ENCODE data around the gene SEMA4C. TPM values are rescaled to one million over a fixed set of nuclear protein-coding genes. Genes with fewer than 3 reads are reported as not detected.

SEMA4C gene
- total and polyA plus RNA-seq, 2 of the 4 experiments (the other 2 are of a cell fraction): 15.8 to 24.3 TPM

- no peak overlapping the region for H2BK120ac ChIP-seq (ENCODE audit: low read depth, low read length)
- no peak overlapping the region for H3K18ac ChIP-seq (ENCODE audit: low read depth, low read length)
- H2AFZ ChIP-seq (replicated peaks; ENCODE audit: low read length, poor library complexity): no peak overlapping the region
- in situ Hi-C loops (cut with MboI; ENCODE audit: low sequenced_read_pairs) (no loop called here), intact Hi-C loops (cut with micrococcal nuclease) (no loop called here), dilution Hi-C loops (cut with HindIII; ENCODE audit: low sequenced_read_pairs, unreplicated experiment) (no loop called here)
- no peak overlapping the region for H3K27ac ChIP-seq (ENCODE audit: insufficient read depth, low read length)
- H4K8ac ChIP-seq (ENCODE audit: low read depth in 2 of 2, low read length in 2 of 2): no peak overlapping the region
- no peak overlapping the region for H3K9ac ChIP-seq (ENCODE audit: low read depth, low read length)
- H2BK20ac ChIP-seq (ENCODE audit: low read depth, low read length): no peak overlapping the region
- no peak overlapping the region for H2AK9ac ChIP-seq (replicated peaks; ENCODE audit: low read depth, low read length, poor library complexity)
- DNase-seq (no peak), ATAC-seq (ENCODE audit: low read depth) (no peak)
- H2AK5ac ChIP-seq (ENCODE audit: low read depth, low read length): no peak overlapping the region
- no peak overlapping the region for H4K91ac ChIP-seq (ENCODE audit: insufficient read depth, low read depth, low read length)
- ChIA-PET POLR2A (ENCODE audit: unreplicated experiment) (no interaction called here), CTCF (no interaction called here)
- BruUV-seq (replicated peaks): no TSS peak
- WGBS, 2 experiments (ENCODE audit: extremely low coverage in 2 of 2, insufficient read length in 1 of 2): 81% methylated on average over 4 of the region's 7 CpGs; no CpG with 5 or more reads in 1 of the 2 experiments
- no peaks in the 10 kb centered on the region for H3K9me1 ChIP-seq (ENCODE audit: insufficient read depth, low read length)
- no peak overlapping the region for H4K5ac ChIP-seq (ENCODE audit: low read depth, low read length)
- no peaks in the 10 kb centered on the region for H3K36me3 ChIP-seq (ENCODE audit: control insufficient read depth, insufficient read depth, low read length)
- H3K23ac ChIP-seq (ENCODE audit: low read depth, low read length): no peak overlapping the region
- no peaks in the 10 kb centered on the region for H3K9me3 ChIP-seq (ENCODE audit: control insufficient read depth, insufficient read depth, low read length)
- H3K79me1 ChIP-seq (ENCODE audit: low read depth in 1 of 2, low read length in 2 of 2): no peaks in the 10 kb centered on the region
- no peak overlapping the region for H3K4ac ChIP-seq (ENCODE audit: low read depth, low read length)
- H2BK5ac ChIP-seq (ENCODE audit: low read depth, low read length, poor library complexity, severe bottlenecking): no peak overlapping the region
- no peak overlapping the region for H3K4me3 ChIP-seq (ENCODE audit: insufficient read depth, low read depth, low read length)
- no peak overlapping the region for H3K4me2 ChIP-seq (ENCODE audit: low read depth, low read length)
- H3K4me1 ChIP-seq (ENCODE audit: control insufficient read depth, insufficient read depth, low read length): peaks cover 3% of the 10 kb centered on the region; the same call in 1 of the 2 replicates
- no peak overlapping the region for H3K56ac ChIP-seq (ENCODE audit: extremely low read depth, insufficient read depth, low read length)
- TF ChIP-seq MXI1 (IDR thresholded peaks at IDR 0.05; ENCODE audit: borderline replicate concordance, low read depth, low read length): no peak
- no peak for TF ChIP-seq RFX5 (IDR thresholded peaks at IDR 0.05; ENCODE audit: low read depth, low read length)
- no peak for TF ChIP-seq BHLHE40 (IDR thresholded peaks at IDR 0.05; ENCODE audit: low read depth, low read length)
- no peak for TF ChIP-seq POLR2A (IDR thresholded peaks at IDR 0.05; ENCODE audit: low read depth, low read length)
- TF ChIP-seq CEBPB (IDR thresholded peaks at IDR 0.05; ENCODE audit: low read depth, low read length): no peak
- no peaks in the 10 kb centered on the region; the same call in 1 of the 2 replicates for H3K27me3 ChIP-seq (ENCODE audit: control insufficient read depth, insufficient read depth, low read length)
- H3K14ac ChIP-seq (replicated peaks; ENCODE audit: low read depth, low read length): no peak overlapping the region
- no peak overlapping the region for H2BK15ac ChIP-seq (ENCODE audit: low read depth, low read length)
- no peaks in the 10 kb centered on the region for H4K20me1 ChIP-seq (ENCODE audit: insufficient read depth, low read length)
Measured at GRCh38 chr2:96903815-96904214, 33.9 kb upstream of the SEMA4C start.
